Thyroid gland (tissue), 4 donors: ENCODE data around the gene DUSP5.

ENCODE experiments used
- CTCF ChIP-seq, 6 experiments: fragments of 200-600 bp in 3 of 6; fragments of 450-650 bp in 3 of 6; sonication (generic) in 3 of 6; IDR thresholded peaks; one replicate each; pipeline ENCODE4 v1.5.1; 2016 to 2019; ENCODE audit warnings: antibody characterized with exemption in 6 of 6, mild to moderate bottlenecking in 2 of 6, inconsistent platforms in 1 of 6, moderate library complexity in 1 of 6
- POLR2A ChIP-seq, 2 donors: fragments of 450-650 bp; IDR thresholded peaks; one replicate each; pipeline ENCODE4 v1.6.1; 2017; ENCODE audit warnings: antibody characterized with exemption in 2 of 2, mild to moderate bottlenecking in 2 of 2, moderate library complexity in 1 of 2

DNA sequence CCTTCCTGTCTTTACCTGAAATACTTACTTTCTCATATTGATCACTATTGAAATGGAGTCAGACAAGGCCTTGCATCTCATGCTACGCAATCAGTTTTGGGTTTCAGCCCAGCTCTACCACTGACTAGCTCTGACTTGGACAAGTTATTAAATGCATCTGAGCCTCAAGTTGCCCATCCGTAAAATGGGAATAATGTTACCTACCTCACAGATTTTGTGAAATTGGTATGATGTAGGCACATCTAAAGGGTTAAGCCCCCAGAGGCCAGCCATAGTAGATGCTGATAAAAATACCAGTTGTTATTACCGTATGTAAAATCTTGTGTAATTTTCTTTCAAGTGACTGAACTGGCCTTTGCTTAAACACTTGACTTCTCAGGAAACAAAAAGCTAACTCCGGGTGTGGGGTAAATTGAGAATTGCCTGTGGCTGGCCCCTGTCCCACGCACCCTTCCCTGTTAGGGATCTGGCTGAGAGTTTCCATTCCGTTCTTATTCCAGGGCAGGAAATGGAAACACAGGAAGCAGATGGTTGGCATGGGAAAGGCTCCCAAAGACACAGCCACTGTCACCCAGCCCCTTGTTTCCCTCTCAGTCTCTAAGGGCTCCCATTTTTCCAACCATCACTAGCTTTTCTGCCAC is 7.5 kb downstream of the DUSP5 start:
- no peak for TF ChIP-seq CTCF (IDR thresholded peaks at IDR 0.05)
- TF ChIP-seq POLR2A (IDR thresholded peaks at IDR 0.05): no peak
